ENCODE measurements around the gene RAB3GAP2.
"Not testable (repeated sequence)": the region's sequence is repeated elsewhere in the genome, so short reads cannot be mapped to it uniquely, and the experiment has no call there.

The RAB3GAP2 gene

DNA sequence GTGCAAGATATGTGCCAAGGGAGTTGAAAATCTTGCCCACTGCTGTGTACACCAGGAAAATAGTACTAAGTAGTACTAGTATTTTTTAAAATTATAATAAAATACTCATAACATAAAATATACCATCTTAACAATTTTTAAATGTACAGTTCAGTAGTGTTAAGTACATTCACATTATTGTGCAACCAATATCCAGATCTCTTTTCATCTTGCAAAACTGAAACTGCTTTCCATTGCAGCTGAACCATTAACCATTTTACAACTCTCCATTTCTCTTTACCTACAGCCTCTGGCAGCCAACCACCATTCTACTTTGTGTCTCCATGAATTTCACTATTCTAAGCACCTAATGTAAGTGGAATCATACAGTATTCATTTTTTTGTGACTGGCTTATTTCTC, 19.3 kb upstream of the RAB3GAP2 start:
- DNase-seq (ENCODE audit: low read depth in 1 of 2, low spot score in 1 of 2) = no peak

DNA sequence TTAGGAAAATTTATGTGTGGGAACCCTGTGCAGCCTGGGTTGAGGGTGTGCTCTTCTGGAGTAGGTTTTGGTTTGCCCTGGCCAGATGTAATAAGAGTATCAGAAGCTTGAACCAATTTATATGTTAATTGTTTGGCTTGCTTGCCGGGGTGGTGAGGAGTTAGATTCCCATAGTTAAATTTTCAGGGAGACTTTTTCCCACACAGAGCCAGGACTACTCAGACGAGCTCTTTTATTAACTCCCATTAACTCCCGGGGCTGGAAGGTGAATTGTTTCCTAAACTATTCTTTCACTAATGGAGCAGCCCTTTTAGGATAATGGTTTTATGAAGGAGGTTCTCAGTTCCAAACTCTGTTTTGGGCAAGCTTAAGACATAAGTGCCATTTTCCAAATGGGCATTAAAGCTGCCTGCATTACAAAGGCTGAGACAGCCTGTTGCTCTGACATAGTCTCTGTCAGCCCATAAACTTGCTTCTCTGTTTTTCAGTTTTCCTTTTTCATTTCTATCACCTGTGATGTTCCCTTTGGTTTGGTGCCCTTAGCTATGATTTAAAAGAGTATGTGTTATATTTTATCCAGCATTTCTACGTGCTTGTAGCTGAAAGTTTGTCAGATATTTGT, 18.0 kb upstream of the RAB3GAP2 start:
- no peak for DNase-seq (ENCODE audit: low read depth in 1 of 2, low spot score in 1 of 2)

DNA sequence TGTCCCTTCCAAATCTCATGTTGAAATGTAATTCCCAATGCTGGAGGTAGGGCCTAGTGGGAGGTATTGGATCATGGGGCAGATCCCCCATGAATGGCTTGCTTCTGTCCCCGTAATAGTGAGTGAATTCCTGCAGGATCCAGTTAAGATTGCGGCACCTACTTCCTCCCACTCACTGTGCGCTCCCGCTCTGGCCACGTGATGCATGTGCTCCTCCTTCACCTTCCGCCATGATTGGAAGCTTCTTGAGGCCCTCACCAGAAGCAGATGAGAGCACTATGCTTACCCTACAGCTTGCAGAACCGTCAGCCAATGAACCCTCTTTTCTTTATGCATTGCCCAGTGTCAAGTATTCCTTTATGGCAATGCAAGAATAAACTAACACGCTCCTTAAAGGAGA, 14.9 kb upstream of the RAB3GAP2 start:
- DNase-seq (ENCODE audit: low read depth in 1 of 2, low spot score in 1 of 2) = no peak

DNA sequence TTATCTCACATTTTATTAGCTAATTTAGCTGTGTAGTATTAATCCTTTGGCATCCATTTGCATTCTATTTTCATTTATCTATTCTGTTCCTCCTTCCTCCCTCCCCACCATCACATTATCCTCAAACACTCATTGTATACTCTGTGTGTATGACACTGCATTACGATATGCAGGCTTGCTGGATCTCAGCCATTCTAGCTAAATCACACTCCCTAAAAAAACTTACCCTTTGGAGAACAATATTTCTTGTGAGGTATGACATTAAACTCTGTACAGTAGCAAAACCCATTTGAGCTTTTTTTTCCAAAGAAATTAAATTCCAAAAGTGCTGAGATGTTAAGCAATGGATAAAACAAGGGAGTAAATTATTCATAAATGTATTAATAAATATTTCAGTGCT, 11.4 kb upstream of the RAB3GAP2 start:
- DNase-seq (ENCODE audit: low read depth in 1 of 2, low spot score in 1 of 2) = no peak

DNA sequence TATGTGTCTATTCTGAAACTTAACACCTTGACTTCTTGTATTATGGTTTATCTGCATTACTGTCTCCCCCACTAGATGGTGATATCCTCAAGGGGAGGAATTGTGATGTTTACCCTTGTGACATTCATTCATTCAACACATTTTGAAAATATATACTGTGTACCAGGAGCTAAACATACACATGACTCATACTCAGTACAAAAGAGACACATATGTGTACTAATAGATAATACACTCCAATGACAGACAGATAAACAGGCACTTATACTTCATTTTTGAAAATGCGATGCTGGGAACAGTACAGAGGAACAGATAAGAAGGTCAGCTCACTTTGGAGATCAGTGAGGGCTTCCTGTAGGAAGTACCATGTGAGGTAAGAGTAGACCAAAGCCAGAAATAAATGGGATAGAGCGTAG, 8.9 kb upstream of the RAB3GAP2 start:
- no peak for DNase-seq (ENCODE audit: low read depth in 1 of 2, low spot score in 1 of 2)

DNA sequence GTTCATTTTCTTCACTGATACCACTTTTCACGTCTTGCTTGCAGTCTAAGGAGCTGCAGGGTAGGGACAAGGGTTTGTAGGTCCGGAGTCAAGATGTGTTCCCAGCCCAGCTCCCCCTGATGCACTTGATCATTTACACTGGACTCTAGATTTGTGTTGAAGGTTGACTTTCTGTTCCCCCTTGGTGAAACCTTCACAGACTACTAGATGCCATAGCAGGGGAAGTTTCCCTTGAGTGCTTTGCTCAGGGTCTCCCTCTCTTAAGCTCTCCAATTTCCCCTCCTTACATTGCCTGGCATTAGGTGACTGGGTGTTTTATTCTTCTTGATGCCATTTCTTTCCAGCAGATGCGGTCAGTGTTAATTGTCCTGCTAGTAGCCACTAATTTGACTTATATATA, 8.0 kb upstream of the RAB3GAP2 start:
- DNase-seq (ENCODE audit: low read depth in 1 of 2, low spot score in 1 of 2) = no peak

DNA sequence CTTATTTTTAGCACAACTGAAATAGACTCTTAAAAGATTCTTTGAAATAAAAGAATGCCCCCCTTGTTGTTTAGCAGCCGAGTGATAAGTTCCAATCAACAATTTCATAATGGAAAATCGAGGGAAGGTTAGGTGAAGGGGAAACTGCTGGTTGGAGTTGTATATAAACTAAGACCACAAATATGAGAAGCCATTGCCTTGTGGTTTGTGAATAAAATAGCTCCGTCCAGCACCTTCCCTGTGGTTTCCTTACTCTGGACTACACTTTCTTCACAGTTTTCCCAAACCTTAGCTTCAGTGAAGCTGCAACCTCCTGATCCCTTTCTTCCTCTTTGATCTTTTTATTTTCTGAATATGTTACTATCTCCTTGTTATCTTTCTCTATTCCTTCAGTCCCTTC, 6.7 kb upstream of the RAB3GAP2 start:
- no peak for DNase-seq (ENCODE audit: low read depth in 1 of 2, low spot score in 1 of 2)

DNA sequence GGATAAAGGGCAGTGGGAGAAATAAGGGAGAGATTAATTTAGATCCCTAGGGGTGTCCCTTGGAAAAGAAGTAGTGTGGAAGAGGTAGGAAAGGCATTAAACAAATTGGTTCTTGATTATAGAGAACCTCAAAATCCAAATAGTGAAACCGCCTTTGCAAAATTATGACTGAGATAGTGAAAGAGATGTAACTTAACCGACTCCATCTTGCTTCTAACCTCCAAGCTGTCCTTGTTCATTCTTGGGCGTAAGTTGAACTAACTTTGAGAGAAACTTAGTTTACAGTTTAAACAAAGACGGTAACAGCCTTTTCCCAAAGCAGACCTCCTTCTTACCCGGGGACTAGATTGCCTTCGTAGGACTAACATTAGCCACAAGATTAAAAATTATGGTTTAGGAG, 3.2 kb upstream of the RAB3GAP2 start:
- no peak for DNase-seq (ENCODE audit: low read depth in 1 of 2, low spot score in 1 of 2)

DNA sequence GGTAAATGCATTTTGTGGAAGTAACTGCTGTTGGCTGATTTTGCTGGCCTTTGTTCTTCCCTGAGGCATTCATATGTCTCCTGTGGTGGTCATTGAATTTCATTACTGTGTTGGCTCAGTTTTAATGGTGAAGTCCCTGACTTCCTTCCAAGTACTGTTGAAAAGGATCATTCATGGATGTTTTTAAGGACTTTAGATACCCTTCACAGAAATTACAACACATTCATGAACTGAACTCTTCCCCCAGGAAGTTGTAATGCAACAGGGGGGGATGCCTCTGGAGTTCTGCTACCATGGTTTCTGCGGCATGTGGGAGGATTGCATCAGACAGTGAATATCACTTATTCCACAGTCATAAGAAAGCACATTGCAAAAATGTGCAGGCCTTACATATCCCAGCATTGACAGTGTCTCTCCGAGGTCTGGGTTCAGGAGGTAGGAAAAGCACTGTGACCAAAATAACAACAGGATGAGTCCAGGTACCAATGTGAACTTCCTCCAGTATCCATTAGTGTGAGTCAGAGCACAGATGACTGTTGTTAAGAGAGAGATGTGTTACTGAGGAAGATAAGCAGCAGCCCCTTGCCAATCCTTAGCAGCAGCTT, 2.1 kb upstream of the RAB3GAP2 start:
- DNase-seq (ENCODE audit: low read depth in 1 of 2, low spot score in 1 of 2) = no peak

DNA sequence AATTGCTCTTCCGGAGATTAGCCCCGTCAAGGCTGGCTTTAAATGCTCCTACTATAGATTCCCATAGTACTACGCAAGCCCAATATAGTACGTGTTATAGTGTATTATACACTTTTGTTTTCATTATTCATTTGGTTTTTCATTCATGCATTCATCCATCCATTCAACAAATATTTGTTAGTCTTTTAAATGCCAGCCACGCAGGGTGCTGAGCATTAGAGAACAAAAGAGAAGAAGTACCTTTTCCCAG, 513 bp upstream of the RAB3GAP2 start:
- no peak for DNase-seq (ENCODE audit: low read depth in 1 of 2, low spot score in 1 of 2)

DNA sequence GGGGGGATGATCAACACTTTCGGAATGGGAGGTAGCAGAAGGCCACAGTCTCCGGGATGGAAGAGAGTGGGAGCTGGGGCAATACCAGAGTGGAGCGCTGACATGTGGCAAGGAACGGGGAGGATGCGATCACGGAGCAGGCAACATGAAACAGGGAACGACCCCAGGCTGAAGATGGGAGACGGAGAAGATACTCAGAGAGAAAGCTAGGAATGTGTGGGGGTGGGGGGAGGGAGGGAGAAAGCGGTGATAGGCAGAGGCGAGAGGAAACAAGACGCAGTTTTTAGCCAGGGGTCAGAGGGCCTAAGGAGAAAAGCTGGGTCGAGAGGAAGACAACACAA, 577 bp downstream of the RAB3GAP2 start:
- DNase-seq (ENCODE audit: low read depth in 1 of 2, low spot score in 1 of 2) = no peak

DNA sequence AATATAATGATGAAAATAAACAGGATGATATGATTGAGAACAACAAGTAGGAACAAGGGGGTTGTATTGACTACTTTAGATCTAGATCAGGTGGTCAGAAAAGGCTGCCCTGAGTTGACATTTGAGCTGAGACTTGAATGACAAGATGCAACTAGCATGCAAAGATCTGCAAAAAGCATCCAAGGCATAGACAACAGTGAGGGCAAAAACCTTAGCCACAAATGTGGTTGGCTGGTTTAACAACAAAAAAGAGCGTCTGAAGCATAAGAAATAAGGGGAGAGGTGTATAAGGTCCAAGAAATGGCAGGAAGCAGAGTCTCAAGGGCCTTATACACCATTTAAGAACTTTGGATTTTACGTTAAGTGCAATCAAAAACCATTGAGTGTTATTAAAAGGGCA, 3.2 kb downstream of the RAB3GAP2 start:
- DNase-seq (ENCODE audit: low read depth in 1 of 2, low spot score in 1 of 2) = no peak

DNA sequence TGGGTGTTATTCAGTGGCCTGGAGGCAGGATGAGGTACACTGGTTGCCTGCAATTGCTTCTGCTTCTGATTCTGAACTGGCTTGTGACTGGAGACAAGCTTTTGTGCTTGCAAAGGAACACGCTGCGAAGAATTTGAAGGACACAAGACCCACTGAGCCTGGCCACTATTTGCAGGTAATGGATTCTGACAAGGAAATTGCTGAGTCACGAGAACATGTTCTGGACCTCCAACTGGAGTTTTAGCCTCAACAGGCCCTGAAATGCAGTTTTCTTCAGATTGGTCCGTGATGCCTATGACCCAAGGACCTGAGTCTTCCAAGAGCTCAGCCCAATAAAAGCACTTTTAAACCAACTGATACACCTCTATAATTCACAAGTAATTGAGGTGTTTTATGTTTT, 4.6 kb downstream of the RAB3GAP2 start:
- no peak for DNase-seq (ENCODE audit: low read depth in 1 of 2, low spot score in 1 of 2)

DNA sequence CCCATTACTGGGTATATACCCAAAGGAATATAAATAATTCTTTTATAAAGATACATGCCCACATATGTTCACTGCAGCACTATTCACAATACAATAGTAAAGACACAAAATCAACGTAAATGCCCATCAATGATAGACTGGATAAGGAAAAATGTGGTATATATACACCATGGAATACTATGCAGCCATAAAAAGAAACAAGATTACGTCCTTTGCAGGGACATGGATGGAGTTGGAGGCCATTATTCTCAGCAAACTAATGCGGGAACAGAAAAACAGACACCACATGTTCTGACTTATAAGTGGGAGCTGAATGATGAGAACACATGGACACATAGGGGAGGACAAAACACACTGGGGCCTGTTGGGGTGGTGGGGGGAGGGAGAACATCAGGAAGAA, 12.0 kb downstream of the RAB3GAP2 start:
- not testable (repeated sequence) for DNase-seq (ENCODE audit: low read depth in 1 of 2, low spot score in 1 of 2)

DNA sequence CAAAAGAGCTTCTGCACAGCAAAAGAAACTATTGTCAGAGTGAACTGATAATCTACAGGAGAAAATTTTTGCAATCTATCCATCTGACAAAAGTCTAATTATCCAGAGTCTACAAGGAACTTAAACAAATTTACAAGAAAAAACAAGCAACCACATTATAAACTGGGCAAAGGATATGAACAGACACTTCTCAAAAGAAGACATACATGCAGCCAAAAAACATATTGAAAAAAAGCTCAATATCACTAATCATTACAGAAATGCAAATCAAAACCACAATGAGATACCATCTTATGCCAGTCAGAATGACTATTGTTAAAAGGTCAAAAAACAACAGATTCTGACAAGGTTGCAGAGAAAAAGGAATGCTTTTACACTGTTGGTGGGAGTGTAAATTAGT, 12.5 kb downstream of the RAB3GAP2 start:
- DNase-seq (ENCODE audit: low read depth in 1 of 2, low spot score in 1 of 2) = not testable (repeated sequence)

DNA sequence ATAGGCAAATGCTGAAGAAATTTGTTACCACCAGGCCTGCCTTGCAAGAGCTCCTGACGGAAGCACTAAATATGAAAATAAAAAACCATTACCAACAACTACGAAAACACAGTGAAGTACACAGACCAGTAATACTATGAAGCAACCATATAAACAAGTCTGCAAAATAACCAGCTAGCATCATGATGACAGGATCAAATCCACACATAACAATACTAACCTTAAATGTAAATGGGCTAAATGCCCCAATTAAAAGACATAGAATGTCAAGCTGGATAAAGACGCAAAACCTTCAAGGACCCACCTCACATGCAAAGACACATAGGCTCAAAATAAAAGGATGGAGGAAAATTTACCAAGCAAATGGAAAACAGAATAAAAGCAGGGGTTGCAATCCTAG, 16.1 kb downstream of the RAB3GAP2 start:
- DNase-seq (ENCODE audit: low read depth in 1 of 2, low spot score in 1 of 2) = not testable (repeated sequence)

DNA sequence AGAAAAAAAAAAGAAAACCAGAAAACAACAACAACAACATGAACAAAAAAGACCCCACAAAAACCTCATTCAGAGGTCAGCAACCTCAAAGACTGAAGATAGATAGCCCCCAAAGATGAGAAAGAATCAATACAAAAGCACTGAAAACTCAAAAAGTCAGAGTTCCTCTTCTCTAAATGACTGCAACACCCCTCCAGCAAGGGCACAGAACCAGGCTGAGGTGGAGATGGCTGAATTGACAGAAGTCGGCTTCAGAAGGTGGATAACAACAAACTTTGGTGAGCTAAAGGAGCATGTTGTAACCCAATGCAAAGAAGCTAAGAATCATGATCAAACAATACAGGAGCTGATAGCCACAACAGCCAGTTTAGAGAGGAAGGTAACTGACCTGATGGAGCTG, 17.0 kb downstream of the RAB3GAP2 start:
- DNase-seq (ENCODE audit: low read depth in 1 of 2, low spot score in 1 of 2) = no peak

DNA sequence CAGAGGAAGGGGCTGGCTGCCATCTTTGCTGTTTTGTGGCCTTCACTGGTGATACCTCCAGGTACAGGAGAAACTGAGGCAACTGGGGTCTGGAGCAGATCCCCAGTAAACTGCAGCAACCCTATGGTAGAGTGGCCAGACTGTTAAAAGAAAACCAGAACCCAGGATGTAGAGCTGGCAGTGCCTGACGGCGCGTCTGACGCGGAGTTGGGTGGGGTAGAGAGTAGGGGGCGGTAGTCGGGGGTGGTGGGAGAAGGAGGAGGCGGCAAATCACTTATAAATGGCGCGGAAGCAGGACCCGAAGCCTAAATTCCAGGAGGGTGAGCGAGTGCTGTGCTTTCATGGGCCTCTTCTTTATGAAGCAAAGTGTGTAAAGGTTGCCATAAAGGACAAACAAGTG, 19.0 kb downstream of the RAB3GAP2 start:
- DNase-seq (ENCODE audit: low read depth in 1 of 2, low spot score in 1 of 2) = not testable (repeated sequence)

DNA sequence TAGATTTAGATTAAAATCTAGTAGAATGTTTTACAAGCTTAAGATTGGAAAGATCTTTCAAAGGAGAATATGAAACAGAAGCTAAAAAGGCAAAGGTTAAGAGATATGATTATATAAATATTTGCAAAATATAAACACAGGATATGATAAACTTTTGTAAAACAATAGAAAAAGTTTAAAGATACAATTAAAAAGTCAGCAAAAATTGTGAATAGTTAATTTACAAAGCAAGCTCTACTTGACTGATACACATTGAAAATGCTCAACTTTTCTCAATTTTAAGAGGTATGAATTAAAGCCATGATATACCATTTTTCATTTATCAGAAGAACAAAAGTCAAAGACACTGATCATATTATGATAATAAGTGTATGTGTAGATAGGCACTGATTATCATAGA, 21.0 kb downstream of the RAB3GAP2 start:
- no peak for DNase-seq (ENCODE audit: low read depth in 1 of 2, low spot score in 1 of 2)

DNA sequence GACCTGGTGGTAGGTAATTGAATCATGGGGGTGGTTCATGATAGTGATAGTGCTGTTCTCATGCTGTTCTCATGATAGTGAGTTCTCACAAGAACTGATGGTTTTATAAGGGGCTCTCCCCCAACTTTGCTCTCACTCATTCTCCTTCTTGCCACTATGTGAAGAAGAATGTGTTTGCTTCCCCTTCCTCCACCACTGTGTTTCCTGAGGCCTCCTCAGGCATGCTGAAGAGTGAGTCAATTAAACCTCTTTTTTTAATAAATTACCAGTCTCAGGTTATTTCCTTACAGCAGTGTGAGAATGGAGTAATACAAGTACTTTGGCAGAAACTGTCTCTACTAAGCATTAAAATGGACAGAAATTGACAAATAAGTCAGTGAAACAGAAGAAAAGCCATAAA, 21.6 kb downstream of the RAB3GAP2 start:
- DNase-seq (ENCODE audit: low read depth in 1 of 2, low spot score in 1 of 2) = no peak

DNA sequence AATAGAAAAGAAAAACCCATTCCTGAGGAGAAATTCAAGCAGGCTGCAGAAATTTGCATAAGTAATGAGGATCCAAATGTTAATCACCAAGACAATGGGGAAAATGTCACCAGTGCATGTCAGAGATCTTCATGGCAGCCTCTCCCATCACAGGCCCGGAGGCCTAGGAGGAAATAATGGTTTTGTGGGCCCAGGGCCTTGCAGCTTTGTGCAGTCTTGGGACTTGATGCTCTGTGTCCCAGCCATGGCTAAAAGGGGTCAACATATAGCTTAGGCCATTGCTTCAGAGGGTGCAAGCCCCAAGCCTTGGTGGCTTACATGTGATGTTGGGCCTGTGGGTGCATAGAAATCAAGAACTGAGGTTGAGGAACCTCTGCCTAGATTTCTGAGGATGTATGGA, 22.7 kb downstream of the RAB3GAP2 start:
- no peak for DNase-seq (ENCODE audit: low read depth in 1 of 2, low spot score in 1 of 2)

DNA sequence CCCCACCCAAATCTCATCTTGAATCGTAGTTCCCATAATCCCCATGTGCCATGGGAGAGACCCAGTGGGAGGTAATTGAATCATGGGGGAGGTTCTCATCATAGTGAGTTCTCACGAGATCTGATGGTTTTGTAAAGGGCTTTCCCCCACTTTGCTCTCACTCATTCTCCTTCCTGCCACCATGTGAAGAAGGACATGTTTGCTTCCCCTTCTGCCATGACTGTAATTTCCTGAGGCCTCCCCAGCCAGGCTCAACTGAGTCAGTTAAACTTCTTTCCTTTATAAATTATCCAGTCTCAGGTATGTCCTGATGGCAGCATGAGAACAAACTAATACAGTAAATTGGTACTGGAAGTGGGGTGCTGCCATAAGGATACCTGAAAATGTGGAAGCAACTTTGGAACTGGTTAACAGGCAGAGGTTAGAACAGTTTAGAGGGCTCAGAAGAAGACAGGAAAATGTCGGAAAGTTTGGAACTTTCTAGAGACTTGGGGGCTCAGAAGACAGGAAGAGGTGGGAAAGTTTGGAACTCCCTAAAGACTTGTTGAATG, 23.5 kb downstream of the RAB3GAP2 start:
- not testable (repeated sequence) for DNase-seq (ENCODE audit: low read depth in 1 of 2, low spot score in 1 of 2)

DNA sequence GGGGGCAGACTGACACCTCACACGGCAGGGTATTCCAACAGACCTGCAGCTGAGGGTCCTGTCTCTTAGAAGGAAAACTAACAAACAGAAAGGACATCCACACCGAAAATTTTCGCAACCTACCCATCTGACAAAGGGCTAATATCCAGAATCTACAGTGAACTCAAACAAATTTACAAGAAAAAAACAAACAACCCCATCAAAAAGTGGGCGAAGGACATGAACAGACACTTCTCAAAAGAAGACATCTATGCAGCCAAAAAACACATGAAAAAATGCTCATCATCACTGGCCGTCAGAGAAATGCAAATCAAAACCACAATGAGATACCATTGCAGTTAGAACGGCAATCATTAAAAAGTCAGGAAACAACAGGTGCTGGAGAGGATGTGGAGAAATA, 26.4 kb downstream of the RAB3GAP2 start:
- DNase-seq (ENCODE audit: low read depth in 1 of 2, low spot score in 1 of 2) = not testable (repeated sequence)
